EL (cell line): Measurements from ENCODE around the gene OSBPL8.

ENCODE experiments used
- DNase-seq: peaks from one replicate; pipeline ENCODE4 v3.0.0-alpha.2; 2016

The OSBPL8 gene, protein sequence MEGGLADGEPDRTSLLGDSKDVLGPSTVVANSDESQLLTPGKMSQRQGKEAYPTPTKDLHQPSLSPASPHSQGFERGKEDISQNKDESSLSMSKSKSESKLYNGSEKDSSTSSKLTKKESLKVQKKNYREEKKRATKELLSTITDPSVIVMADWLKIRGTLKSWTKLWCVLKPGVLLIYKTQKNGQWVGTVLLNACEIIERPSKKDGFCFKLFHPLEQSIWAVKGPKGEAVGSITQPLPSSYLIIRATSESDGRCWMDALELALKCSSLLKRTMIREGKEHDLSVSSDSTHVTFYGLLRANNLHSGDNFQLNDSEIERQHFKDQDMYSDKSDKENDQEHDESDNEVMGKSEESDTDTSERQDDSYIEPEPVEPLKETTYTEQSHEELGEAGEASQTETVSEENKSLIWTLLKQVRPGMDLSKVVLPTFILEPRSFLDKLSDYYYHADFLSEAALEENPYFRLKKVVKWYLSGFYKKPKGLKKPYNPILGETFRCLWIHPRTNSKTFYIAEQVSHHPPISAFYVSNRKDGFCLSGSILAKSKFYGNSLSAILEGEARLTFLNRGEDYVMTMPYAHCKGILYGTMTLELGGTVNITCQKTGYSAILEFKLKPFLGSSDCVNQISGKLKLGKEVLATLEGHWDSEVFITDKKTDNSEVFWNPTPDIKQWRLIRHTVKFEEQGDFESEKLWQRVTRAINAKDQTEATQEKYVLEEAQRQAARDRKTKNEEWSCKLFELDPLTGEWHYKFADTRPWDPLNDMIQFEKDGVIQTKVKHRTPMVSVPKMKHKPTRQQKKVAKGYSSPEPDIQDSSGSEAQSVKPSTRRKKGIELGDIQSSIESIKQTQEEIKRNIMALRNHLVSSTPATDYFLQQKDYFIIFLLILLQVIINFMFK

GRCh38 chr12:76559400-76560085, at the start of gene OSBPL8:
Gene OSBPL8 (minus strand): TSS chr12:76559771. CDS start chr12:76487551, 72,220 bp downstream.
- DNase-seq: peak; percentile 96

DNA sequence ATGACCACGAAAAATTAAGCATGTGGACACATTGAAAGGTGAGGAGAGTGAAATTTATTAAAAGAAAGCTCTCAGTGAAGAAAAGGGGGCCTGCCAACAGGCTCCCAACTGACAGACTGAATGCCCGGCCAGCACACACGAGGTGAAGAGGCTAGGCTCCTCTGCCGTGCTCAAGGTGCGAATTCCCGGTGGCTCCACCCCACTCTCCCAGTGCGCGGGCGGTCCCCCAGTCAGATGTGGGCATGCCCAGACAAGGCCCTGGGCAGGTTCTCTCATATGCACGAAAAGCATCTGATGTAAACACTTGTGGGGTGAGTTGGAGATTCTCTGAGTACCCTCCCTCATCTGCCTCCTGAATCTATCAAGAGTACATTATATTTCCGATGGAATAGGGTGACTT, 48.5 kb upstream of the OSBPL8 start:
- DNase-seq: no peak

GRCh38 chr12:76595056-76595455, 35.5 kb upstream of the OSBPL8 start:
- DNase-seq: no peak

DNA sequence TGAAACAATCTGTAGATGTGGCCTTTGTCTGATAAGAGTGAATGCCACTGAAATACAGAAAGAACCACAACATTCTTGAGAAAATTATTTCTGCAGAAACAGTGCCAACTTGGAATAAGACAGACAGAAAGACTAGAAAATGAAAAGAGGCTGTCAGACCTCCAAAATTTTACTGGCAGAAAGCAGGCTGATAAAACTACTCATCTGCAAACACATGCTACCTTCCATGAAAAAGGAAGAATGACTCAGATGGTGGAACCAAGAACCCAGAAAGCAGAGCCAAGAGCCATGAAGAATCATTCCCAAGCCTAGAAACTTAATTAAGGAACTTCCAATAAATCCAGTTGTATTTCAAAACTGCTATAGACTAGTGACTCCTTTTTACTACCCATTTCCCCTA, 31.9 kb upstream of the OSBPL8 start:
- DNase-seq: peak; percentile 14

- DNase-seq: no peak
Observed at GRCh38 chr12:76590131-76590530, 30.6 kb upstream of the OSBPL8 start.

DNA sequence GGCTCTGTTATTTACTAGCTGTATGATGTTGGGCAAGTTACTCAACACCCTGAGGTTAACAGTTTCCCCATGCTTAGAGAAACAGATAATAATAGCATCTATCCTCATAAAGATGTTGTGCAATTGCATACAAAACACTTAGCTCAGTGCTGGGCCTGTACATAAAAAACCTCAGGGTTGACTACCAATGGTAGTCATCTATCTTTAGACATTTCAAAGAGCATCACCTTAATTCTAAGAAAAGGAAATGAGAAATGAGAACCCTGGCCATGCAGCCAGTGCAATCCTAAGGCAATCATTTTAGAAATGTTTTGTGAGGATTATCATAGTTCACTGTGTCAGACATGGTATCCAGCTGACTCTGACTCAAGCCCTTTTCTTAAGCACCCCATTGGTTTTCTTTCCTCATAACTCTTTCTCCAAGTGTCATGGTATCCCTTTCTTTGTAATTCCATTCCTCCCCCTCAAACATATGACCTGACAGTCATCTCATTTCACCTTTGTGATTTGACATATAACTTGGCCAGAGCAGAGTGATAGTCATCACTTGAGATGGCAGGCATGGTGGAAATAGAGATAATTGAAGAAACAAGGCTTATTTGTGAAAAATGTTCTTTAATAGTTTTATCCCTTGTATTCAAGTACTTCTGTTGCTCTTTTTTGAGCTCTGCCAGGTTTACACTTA, 29.5 kb upstream of the OSBPL8 start:
- peak; percentile 47 for DNase-seq

DNA sequence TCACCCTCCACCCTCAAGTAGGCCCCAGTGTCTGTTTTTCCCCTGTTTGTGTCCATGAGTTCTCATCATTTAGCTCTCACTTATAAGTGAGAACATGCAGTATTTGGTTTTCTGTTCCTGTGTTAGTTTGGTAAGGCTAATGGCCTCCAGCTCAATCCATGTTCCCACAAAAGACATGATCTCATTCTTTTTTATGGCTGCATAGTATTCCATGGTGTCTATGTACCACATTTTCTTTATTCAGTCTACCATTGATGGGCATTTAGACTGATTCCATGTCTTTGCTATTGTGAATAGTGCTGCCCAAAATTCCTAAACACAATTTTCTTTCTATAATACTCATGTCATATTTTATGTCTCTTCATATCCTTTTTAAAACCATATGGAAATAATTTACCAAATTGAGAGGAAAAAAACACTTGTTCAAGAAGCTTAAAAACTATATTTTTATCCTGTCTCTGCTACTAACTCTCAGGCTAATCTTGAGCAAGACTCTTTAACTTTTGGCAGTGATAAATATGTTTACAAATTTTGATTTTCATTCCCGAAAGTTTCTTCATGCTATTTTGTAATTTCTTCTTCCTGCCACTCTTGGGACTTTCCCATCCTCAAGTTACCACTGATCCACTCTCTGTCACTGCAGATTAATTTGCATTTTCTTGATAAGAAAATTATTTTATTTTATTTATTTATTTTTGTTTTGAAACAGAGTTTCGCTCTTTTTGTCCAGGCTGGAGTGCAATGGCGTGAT, 28.0 kb upstream of the OSBPL8 start:
- no peak for DNase-seq

DNA sequence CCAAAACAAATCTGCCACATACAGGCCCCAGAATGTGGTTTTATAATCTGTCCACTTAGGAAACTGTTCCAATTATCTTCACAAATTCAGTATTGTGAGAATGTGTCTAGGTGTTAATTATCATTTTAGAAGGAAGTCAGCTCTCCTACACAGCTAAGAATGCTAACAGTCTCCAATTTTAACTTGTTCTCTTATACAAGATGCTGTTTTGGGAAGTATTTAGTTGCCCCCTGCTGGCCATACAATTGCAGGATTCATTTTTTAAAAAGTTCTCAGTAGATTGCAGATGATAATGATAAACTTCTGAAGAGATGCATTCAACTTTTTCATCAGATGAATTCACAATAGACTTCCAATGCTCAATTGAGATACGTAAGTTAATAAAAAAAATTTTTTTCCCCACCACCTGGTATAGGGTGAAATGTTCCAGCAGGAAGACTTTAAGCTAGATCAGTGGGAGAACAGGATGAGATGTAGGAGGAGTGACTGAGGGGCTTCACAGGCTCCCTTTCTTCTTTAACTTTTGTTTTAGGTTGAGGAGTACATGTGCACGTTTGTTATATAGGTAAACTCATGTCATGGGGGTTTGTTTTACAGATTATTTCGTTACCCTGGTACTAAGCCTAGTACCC, 27.3 kb upstream of the OSBPL8 start:
- DNase-seq: peak; percentile 52

- no peak for DNase-seq
Observed at GRCh38 chr12:76583301-76583700, 23.7 kb upstream of the OSBPL8 start.

DNA sequence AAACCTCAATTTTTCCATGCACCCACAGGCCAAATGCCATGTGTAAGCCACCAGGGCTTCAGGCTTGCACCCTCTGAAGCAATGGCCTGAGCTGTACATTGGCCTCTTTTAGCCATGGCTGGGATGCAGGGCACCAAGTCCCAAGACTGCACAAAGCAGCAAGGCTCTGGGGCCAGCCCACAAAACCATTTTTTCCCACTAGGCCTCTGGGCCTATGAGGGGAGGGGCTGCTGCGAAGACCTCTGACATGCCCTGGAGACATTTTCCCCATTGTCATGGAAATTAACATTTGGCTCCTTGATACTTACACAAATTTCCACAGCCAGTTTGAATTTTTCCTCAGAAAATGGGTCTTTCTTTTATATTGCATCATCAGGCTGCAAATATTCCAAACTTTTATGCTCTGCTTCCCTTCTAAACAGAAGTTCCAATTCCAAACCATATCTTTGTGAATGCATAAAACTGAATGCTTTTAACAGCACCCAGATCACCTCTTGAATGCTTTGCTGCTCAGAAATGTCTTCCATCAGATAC, 14.3 kb upstream of the OSBPL8 start:
- DNase-seq: no peak

- DNase-seq: no peak
Observed at GRCh38 chr12:76571256-76571655, 11.7 kb upstream of the OSBPL8 start.

GRCh38 chr12:76569685-76570604, 10.4 kb upstream of the OSBPL8 start:
- DNase-seq: no peak

GRCh38 chr12:76568888-76569551, 9.4 kb upstream of the OSBPL8 start:
- DNase-seq: no peak

GRCh38 chr12:76568130-76568529, 8.6 kb upstream of the OSBPL8 start:
- DNase-seq: no peak

GRCh38 chr12:76563061-76563460, 3.5 kb upstream of the OSBPL8 start:
- DNase-seq: no peak

DNA sequence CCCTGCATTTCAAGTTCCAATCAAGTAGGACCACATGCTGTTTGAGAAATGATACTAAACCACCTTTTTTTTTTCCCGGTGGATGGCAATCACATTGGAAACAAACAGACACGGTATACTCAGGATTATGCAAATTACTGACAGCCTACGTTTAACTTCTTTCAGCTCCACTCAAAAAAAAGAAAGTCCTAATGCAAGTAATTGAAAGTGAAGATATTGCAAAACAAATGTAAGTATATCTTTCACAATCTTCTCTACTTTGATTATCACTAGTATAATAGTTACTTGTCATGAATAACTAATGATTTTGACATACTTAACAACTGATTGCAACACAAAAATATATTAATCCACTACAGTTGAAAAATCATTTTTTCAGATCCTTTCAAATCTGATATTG, 2.6 kb upstream of the OSBPL8 start:
- DNase-seq: no peak

DNA sequence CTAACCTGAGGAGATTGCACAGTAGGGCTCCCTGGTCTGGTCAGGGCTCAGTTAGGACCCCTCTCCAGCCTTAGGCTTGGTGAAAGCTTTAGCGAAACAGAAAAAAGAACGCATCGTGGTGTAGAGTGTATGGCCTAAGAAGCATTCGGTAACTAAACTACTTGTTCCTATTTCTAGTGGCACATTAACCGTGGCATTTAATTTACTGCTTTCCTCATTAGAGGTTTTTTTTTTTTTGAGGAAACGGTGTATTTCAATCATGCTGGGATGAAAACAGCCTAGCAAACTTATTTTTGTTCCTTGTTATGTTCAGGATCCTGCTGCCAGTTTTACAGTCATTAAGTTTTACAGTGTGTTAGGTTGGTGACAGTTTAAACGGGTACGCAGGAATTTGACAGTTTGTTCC, 518 bp upstream of the OSBPL8 start:
- no peak for DNase-seq

GRCh38 chr12:76558684-76559399, 729 bp downstream of the OSBPL8 start:
- DNase-seq: peak; percentile 41

GRCh38 chr12:76556368-76556767, 3.2 kb downstream of the OSBPL8 start:
- DNase-seq: no peak
